HFFc6 (cell line): ENCODE measurements around the gene NFIX. TPM values are rescaled to one million over a fixed set of nuclear protein-coding genes. Genes with fewer than 3 reads are reported as not detected.

Experiments used
- DNase-seq: peaks from one replicate; pipeline ENCODE4 v3.0.0-alpha.2; 2018
- H3K27ac Mint-ChIP-seq: 2 replicates; pipeline ENCODE4 v1.8.0; 2020; ENCODE audit warnings: mild to moderate bottlenecking, mixed read lengths
- H3K27me3 Mint-ChIP-seq: 2 replicates; pipeline ENCODE4 v1.8.0; 2021; ENCODE audit warnings: mild to moderate bottlenecking, moderate library complexity, mixed read lengths; ENCODE audit not compliant: insufficient read depth
- H3K36me3 Mint-ChIP-seq: 2 replicates; pipeline ENCODE4 v1.8.0; 2021; ENCODE audit warnings: low read depth, mixed read lengths
- H3K4me1 Mint-ChIP-seq: 2 replicates; pipeline ENCODE4 v1.8.0; 2020; ENCODE audit warnings: low read depth, mixed read lengths
- H3K4me3 Mint-ChIP-seq: 2 replicates; pipeline ENCODE4 v1.8.0; 2020; ENCODE audit warnings: mild to moderate bottlenecking, moderate library complexity, mixed read lengths
- H3K9me3 Mint-ChIP-seq: 2 replicates; pipeline ENCODE4 v1.8.0; 2020; ENCODE audit warnings: mild to moderate bottlenecking, mixed read lengths
- total RNA-seq, 6 experiments: library from RNA; stranded (reverse); fragmentation: NEBNext Ultra II Directional; extraction: Animal tissue kit (Norgen Biotek cat#: 25700); gene quantifications; 2 replicates in 1 of 6; 3 replicates in 5 of 6; pipeline ENCODE4 v1.2.3, GENCODE V29; 2021
- TF ChIP-seq, protein P1 (sequence below): fragments of 200-600 bp; sonication (generic); IDR thresholded peaks from 2 replicates; pipeline ENCODE4 v1.5.0; 2021; ENCODE audit warnings: antibody characterized with exemption, mild to moderate bottlenecking

The NFIX gene
- total RNA-seq, 6 experiments from 2014 or later = 129 to 161 (median 142) TPM

DNA sequence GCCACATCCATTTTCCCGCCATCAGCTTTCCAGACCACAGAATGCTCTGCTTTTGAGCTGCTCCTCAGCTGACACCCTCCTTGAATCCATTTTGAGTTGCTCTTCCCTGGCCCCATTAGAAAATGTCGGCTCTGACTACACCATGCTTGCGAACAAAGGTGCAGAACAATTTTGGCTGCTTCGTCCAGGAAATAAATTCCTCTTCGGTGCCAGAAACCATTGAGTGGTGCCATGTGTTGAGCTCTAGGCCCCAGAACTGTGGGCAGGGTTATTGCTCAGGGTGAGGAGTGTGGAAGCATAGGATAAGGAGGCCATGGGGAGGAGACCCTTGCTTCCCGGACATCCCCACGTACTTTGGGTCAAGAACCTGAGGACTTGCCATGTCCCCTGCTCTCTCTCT, 52.1 kb downstream of the NFIX start:
- TF ChIP-seq, protein P1, sequence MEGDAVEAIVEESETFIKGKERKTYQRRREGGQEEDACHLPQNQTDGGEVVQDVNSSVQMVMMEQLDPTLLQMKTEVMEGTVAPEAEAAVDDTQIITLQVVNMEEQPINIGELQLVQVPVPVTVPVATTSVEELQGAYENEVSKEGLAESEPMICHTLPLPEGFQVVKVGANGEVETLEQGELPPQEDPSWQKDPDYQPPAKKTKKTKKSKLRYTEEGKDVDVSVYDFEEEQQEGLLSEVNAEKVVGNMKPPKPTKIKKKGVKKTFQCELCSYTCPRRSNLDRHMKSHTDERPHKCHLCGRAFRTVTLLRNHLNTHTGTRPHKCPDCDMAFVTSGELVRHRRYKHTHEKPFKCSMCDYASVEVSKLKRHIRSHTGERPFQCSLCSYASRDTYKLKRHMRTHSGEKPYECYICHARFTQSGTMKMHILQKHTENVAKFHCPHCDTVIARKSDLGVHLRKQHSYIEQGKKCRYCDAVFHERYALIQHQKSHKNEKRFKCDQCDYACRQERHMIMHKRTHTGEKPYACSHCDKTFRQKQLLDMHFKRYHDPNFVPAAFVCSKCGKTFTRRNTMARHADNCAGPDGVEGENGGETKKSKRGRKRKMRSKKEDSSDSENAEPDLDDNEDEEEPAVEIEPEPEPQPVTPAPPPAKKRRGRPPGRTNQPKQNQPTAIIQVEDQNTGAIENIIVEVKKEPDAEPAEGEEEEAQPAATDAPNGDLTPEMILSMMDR = no peak
- no peaks in the 10 kb centered on the region for H3K9me3 Mint-ChIP-seq
- no peak overlapping the region for H3K27ac Mint-ChIP-seq
- DNase-seq = no peak
- no peak overlapping the region for H3K4me3 Mint-ChIP-seq
- no peaks in the 10 kb centered on the region; the same call in 1 of the 2 replicates for H3K27me3 Mint-ChIP-seq
- peaks cover 64% of the 10 kb centered on the region for H3K4me1 Mint-ChIP-seq
- peaks cover 19% of the 10 kb centered on the region for H3K36me3 Mint-ChIP-seq

DNA sequence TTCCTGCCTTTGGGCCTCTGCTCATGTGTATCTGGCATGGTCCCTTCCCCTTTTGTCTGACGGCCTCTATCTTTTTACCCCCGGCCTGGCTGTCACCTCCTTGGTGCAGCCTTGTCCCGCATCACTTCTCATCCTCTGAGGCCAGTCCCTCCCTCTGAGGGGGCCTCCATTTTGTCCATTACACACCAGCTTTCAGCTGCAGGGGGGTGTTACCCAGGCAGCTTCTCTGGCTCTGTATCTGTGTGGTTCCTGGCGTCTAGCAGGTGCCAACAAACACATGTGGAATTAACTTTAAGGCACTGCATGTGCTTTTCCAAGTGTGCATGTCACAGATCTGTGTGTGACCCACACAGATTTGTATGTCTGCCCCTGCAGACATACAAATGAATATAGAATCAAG, 55.0 kb downstream of the NFIX start:
- Mint-ChIP-seq H3K36me3 (peaks cover 19% of the 10 kb centered on the region), H3K27ac (no peak overlapping the region), H3K9me3 (no peaks in the 10 kb centered on the region), H3K4me1 (peaks cover 64% of the 10 kb centered on the region), H3K27me3 (no peaks in the 10 kb centered on the region; the same call in 1 of the 2 replicates), H3K4me3 (no peak overlapping the region)
- TF ChIP-seq, protein P1 = no peak
- DNase-seq = no peak

DNA sequence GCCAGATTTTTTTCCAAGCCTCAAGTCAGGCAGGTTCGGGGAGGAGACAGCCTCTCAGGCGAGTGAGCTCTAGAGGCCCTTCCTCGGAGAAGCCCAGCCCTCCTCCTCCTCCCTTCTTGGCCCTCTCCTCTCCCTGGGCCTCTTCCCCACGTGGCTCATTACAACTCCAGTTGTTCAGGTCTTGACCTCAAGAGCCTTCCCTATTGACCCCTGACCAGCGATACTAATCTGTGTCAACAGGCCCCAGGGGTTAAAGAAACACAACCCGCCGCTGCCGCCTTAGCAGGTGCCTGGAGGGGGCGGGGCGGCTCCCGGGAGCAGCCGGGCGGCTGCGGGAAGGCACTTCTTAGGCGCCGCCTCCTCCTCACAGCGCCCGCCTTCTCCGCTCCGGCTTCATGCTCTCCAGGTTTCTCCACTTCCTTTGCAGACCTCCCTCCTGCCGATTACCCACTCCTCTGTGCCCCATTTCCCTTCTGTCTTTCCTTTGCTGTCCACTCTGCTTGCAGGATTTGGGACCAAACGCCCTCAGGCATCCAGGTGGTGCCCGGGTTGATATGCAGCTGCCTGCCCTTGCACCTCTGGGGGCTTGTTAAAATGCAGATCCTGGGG, 56.4 kb downstream of the NFIX start:
- TF ChIP-seq, protein P1 = no peak
- H3K4me3 Mint-ChIP-seq = no peak overlapping the region
- peaks cover 77% of the 10 kb centered on the region for H3K4me1 Mint-ChIP-seq
- no peak for DNase-seq
- no peaks in the 10 kb centered on the region for H3K9me3 Mint-ChIP-seq
- H3K27ac Mint-ChIP-seq = peak overlapping the region; percentile 98
- peaks cover 14% of the 10 kb centered on the region for H3K36me3 Mint-ChIP-seq
- H3K27me3 Mint-ChIP-seq = no peaks in the 10 kb centered on the region; the same call in 1 of the 2 replicates

DNA sequence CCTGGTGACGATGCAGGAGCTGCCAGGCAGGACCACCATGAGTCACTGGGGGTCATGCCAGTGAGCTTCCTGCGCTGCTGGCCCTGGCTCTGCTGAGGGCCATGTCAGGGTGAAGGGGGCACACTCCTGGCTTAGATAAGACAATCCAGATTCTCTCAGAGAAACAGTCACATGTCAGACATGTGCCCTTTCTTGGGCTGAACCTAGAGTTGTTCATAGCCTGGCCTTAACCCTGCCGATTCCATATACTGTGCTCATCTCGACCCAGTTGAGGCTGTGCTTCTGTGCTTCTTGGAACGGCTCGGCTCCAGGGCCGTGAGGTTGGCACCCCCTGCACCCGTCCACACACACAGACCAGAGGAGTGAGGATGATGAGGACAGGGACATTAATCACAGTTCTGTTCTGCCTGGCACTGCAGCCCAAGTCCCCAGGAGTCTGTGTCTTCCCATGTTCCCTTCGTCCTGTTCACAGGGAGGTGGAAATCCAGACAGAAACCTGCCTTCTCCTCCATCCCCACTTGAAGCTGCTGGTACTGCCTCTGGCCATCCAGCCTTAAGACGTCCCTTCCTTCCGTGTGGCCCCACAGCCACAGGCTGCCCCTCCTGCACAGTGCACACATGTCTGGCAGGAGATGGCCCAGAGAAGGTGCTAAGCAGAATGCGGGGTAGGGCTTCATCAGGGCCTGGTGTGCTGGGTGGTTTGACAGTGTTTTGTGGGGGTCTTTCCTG, 57.3 kb downstream of the NFIX start:
- no peak for DNase-seq
- TF ChIP-seq, protein P1 = no peak
- H3K36me3 Mint-ChIP-seq = peaks cover 8% of the 10 kb centered on the region
- H3K27ac Mint-ChIP-seq = peak overlapping the region; percentile 98
- no peaks in the 10 kb centered on the region; the same call in 1 of the 2 replicates for H3K27me3 Mint-ChIP-seq
- peak overlapping the region; percentile 63 for H3K4me3 Mint-ChIP-seq
- peaks cover 79% of the 10 kb centered on the region for H3K4me1 Mint-ChIP-seq
- no peaks in the 10 kb centered on the region for H3K9me3 Mint-ChIP-seq

DNA sequence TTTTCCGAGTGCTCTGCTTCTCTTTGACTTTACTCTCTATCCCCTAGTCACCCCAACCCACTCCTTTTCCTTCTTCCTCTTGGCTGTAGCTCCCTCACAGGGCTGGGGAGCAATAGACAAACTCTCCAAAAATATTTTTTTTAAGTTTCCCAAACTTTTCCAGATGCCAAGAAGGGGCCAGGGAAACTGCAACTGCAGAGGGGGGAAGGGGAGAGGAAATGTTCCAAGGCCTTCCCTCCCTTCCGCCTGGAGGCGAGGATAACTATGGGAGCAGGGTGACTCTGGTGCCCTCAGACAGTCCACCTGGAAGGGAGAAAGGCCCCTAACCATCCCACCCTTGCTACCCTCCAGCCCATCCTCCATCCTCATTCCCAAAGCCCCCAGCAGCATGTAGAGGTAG, 58.0 kb downstream of the NFIX start:
- Mint-ChIP-seq H3K36me3 (peaks cover 1% of the 10 kb centered on the region), H3K27me3 (no peaks in the 10 kb centered on the region; the same call in 1 of the 2 replicates), H3K4me1 (peaks cover 80% of the 10 kb centered on the region), H3K4me3 (peak overlapping the region; percentile 63), H3K27ac (peak overlapping the region; percentile 98), H3K9me3 (no peaks in the 10 kb centered on the region)
- TF ChIP-seq, protein P1 = no peak
- no peak for DNase-seq
